GM21529 (cell line): ENCODE data around the gene PBX4.

Source experiments
- ATAC-seq: cut with Tn5 transposase; IDR thresholded peaks from one replicate; pipeline ENCODE4 v1.9.1; 2021; ENCODE audit not compliant: unreplicated experiment

Gene PBX4

DNA sequence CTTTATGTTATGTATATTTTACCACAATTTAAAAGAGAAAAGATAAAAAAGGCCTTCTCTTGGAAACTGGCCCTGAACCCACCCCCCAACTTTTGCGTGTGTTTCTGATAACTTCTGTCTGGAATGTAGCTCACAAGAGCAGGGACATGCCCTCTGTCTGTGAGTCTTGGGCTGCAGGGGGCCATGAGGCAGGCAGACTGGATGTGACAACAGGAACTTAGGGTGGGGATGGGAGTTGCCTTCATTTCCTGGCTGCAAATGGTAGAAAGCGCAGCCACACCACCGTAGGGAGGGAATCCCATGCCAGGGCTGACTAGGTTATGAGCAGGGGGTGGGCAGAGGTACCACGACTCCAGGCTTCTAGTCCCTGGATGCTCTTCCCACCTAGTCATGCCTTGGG is 58.6 kb downstream of the PBX4 start:
- ATAC-seq, result no peak

DNA sequence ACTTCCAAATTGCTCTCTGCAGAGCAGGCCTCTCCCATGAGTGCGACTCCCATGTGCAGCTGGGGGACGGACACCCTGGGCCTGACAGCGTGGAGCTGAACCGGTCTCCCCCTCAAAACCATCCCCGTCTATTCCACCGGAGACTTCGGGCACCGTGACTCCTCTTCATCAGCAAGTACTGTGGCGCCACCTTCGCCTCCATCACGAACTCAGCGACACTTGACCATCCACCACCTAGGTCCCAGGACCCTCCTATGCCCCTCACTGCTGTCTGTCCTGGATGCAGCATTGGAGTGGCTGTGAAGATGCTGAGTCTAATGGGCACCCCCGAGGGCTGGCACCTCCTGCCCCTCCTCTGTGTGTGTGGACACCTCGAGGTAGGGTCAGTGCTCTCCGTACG is 59.9 kb downstream of the PBX4 start:
- no peak for ATAC-seq

DNA sequence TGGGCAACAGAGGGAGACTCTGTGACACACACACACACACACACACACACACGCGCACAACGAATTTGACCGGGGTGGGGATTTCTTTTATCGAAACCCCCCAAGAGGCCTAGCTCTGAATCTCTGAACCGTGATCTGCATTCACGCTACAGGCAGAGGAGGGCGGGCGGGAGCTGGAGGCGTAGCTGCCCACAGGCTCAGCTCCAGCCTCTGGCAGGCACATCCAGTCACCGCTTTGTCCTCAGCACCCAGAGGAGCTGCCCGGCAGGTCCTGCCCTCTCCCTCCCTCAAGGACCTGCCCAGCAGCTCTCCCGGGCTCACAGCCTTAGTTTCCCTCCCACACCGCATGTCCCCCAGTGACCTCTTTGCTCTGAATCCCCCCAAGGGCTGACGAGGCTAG is 60.4 kb downstream of the PBX4 start:
- no peak for ATAC-seq

DNA sequence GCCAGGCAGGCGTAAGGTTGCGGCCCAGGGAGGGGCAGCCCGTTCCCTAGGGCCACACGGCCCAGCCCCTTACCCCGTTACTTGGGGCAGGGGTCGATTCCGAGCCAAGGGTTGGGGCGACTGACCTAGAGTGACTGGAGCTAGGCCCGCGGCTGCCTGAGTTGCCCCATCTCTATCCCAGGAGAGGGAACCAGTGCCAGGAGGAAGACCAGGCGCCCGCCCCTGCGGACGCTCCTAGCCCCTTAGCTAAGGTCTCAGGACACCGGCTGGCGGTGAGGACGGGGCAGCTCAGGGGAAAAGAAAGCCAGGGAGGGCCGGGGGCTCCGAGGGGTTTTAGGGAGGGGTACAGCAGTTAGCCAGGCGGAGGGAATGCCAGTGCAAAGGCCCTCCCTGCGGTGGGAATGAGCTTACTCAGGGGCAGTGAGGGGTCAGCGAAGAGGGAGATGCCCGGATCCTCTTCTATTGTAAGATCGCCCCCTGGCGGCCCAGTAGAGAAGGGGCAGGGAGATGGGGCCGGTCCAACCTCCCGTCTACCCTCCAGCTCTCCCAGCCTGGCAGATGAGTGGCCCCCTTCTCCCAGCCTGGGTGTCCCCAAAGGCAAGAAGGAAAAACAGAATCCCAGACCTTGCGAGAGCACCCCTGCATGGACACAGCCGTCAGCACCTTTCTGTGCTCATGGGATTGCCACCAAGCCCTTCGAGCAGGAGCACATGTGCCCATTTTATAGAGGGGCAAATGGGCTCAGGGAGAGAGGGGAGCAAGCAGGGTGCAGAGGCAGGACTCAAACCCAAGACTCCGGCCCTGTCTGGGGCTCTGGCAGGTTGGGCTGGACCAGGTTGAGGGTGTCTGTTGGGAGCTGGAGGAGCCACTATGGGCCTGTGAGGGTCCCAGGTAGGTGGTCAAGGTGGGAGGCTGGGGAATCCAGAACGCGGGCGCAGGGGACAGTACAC is 64.1 kb downstream of the PBX4 start:
- no peak for ATAC-seq

DNA sequence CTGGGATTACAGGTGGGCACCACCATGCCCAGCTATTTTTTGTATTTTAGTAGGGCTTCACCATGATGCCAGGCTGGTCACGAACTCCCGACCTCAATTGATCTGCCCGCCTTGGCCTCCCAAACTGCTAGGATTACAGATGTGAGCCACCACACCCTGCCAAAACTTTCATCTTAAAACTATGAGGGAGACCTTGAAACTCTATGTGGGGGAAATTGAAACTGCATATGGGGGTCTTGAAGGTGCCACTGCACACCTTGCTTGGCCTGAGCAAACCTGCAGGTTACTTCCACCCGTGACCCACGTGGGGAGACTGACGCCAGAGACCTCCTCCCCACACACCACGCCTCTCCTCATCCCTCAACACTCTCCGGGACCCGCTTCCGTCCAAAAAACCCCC is 64.8 kb downstream of the PBX4 start:
- no peak for ATAC-seq

DNA sequence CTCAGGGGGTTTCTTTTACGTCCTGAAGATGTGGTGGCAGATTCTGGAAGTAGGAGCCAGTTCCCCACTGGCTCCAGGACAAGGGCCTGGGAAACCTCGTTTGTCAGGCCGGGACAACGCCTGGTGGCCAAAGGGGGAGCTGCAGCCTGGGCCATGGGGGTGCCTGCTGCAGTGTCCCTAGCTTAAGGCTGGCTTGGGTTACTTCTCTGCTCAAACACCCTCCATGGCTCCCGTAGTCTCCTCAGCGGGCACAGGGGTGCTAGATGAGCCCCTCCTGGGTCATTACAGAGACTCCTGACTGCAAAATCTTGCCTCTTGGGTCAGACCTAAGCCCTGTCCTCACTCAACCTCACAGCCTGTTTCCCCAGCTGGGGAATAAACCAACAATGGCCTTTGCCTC is 65.7 kb downstream of the PBX4 start:
- no peak for ATAC-seq

DNA sequence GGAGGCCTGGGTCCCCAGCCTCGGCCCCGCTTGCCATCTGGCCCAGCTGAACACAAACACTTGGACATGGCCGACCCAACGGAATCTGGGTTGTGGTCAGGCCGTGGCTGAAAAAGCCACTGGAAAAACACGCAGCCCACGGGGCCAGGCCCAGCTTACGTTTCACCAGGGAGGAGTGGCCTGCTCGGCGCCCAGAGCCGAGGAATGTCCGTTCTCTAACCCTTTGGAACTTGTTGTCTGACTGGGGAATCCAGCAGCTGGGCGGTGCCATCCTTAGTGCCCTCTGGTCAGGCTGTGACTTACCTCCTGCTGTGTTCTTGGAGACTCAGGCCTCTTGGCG is 66.7 kb downstream of the PBX4 start:
- ATAC-seq, result no peak

DNA sequence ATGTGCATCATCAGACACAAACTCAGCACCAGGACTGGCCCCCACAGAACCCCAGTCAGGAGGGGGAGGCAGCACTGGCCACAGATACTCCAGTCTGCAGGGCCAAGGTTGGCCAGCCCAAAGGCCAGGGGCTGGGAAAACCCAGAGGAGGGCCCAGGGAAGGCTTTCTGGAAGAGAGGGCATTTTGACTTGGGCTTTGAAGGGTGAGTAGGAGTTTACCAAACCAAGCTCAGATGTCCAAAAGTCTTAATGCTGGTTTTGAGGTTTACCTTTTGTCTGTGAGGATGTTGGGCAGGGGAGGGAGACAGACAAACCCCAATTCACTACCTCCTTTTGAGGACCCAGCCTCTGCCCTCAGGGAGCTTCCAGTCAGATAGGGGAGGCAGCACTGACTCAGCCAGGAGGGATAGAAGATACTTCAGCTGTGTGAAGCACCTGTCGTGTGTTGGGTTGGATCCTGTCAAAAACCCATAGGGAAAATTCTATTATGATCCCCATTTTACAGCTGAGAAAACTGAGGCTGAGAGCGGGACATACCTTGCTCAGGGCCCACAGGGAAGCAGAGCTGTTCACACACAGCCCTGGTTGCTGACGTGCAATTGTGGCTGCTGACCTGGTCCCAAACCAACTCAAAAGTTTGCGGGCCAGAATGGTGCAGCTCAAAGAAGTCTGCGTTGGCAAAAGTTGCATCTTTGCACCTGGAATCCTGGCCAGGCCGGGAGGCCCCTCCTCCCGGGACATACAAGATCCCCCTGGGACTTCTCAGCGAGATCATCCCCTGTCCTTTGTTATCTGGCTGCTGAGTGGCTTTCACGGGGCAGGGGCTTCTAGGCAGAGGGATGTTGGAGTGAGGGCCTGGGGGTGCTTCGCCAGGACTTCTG is 67.3 kb downstream of the PBX4 start:
- ATAC-seq, result no peak

DNA sequence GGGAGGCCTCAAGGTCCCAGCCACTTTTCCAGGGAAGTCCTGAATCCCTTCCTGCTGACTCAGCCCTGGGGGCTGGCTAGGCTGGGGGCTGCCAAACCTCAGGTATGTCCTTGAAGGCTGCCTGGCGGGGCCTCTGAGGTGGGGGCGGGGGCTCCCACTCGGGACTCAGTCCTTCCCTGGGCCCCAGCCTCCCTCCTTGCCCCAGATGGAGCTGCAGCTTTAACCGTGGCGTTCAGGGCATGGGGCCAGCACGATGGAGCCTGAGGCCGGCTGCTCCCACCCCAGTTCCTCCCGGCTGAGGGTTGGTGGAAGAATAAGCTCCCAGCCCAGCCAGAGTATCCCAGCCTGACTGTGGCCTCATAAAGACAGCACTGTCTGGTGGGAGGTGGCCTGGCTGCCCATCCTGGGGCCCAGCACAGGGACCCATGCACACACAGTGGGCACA is 68.0 kb downstream of the PBX4 start:
- no peak for ATAC-seq

DNA sequence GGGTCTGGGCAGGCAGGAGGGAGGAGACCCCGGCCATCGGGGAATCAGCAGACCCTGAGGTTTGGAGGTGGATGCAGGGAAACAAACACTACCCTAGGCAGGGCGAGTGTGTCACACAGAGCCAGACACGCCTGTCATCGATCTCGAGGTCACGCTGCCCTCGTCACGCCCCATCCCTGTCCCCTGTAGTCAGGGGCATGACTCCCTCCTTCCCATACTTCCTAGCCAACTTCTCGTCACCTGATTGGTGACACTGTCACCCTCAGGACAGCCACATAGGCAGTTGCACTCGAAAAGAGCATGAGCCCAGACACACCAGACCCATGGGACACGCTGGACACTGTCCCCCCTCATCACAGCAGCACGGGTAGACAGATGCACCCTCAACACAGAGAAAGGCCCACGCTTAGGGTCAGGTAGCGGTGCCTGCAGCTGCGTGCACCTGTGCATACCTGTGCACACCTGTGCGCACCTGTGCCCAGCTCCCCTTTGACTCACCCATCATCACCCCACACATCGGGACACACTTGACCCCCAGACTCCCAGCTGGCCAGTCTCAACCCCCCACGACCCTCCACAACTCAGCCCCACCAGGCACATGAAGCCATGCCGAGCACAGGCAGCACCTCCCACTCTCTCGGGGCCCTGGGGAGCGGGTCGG is 68.6 kb downstream of the PBX4 start:
- no peak for ATAC-seq

DNA sequence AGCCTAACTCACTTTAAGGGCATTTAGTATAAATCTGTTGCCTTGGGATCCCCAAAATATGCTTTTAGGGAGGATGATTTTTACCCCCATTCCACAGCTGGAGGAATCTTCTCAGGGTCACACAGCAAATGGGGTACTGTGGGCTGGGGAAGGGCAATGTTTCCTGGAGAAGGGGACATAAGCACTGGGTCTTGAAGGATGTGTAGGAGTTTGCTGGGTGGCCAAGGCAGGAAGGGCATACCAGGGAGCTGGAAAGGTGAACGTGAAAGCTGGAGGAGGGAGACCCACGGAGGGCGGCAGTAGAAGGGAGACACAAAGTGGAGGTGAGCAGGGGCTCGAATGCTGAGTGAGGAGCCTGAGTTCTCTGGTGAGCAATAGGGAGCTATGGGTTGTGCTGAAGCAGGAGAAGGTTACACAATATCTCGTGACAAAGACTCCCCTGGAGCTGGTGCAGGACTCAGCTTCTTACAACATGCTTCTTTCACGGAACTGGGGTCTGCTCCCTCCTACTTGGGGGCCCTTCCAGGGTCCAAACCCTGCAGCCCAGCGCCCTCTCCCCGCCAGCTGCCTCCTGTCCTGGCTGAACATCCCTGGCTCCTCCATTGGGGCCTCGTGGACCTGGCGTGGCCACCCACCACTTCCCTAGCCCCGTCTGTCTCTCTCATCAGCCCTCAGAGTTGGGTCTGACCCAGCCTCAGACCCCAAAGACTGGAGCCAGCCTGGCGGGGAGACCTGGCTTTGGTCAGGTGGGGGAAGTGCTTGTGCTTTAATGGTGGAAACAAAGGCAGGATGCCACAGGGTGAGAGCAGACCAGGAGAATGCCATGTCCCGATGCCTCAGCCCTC is 69.3 kb downstream of the PBX4 start:
- ATAC-seq, result no peak

DNA sequence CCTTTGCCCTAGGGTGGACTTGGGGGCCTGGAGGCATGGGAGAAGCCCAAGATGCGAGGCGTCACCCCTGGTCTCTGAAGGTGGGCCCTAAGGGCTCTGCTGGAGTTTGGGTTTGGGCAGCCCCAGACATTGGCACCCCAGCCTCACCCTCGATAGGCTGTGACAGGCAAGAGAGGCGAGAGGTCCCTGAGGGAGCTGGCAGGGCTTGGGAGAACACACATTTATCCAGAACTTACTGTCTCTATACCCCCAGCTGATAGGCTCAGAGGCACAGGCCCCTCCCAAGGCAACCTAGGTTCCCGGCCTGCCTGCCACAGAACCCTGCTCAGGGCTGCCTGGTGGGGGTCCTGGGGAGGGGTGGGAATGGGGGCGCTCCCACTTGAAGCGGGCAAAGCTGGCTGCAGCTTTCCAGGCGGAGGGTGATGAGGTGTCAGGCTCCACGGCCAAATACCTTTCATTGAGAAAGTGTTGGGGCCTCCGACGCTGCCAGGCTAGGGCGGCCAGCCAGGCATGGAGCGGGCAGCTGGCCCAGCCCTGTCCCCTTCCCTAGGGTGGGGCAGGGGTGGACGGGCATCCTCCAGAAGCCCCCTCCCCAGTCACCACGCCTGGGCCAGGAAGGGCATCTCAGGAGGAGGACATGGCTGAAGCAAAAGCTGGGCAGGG is 70.7 kb downstream of the PBX4 start:
- no peak for ATAC-seq

DNA sequence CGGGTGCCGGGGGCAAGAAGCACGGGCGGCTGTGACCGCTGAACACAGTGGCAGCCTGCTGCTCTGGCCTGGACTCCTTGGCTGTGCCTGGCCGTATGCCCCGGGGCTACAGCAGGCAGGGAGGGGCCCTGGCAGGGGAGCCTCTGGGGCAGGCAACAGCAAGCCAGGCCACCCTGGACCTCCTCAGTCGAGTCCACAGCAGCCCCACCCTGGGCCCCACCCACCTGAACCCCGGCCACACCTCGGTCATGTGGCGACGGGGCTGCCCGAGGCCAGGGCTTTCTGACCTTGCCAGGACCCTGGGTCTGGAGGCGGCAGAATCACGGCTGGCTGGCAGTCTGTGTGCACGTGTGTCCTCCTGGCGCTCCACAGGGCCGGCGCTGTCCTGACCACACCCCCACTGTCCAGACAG is 71.7 kb downstream of the PBX4 start:
- ATAC-seq, result no peak

DNA sequence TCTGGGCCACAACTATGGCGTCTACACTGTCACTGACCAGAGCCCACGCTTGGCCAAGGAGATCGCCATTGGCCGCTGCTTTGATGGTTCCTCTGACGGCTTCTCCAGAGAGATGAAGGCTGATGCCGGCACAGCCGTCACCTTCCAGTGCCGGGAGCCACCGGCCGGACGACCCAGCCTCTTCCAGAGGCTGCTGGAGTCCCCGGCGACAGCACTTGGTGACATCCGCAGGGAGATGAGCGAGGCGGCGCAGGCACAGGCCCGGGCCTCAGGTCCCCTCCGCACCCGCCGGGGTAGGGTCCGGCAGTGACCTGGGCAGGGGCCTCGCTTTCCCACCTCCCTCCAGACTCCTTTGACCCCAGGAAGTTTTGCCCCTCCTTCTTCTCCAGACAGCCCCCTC is 72.8 kb downstream of the PBX4 start:
- ATAC-seq, result no peak

DNA sequence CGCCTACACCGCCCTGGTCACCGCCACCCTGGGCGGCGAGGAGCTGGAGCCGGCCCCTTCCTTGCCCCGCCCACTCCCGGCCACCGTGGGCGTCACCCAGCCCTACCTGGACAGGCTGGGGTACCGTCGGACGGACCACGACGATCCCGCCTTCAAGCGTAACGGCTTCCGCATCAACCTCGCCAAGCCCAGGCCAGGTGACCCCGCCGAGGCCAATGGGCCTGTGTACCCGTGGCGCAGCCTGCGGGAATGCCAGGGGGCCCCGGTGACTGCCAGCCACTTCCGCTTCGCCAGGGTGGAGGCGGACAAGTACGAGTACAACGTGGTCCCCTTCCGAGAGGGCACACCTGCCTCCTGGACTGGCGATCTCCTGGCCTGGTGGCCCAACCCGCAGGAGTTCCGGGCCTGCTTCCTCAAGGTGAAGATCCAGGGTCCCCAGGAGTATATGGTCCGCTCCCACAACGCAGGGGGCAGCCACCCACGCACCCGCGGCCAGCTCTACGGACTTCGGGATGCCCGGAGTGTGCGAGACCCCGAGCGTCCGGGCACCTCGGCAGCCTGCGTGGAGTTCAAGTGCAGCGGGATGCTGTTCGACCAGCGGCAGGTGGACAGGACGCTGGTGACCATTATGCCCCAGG is 73.4 kb downstream of the PBX4 start:
- no peak for ATAC-seq

DNA sequence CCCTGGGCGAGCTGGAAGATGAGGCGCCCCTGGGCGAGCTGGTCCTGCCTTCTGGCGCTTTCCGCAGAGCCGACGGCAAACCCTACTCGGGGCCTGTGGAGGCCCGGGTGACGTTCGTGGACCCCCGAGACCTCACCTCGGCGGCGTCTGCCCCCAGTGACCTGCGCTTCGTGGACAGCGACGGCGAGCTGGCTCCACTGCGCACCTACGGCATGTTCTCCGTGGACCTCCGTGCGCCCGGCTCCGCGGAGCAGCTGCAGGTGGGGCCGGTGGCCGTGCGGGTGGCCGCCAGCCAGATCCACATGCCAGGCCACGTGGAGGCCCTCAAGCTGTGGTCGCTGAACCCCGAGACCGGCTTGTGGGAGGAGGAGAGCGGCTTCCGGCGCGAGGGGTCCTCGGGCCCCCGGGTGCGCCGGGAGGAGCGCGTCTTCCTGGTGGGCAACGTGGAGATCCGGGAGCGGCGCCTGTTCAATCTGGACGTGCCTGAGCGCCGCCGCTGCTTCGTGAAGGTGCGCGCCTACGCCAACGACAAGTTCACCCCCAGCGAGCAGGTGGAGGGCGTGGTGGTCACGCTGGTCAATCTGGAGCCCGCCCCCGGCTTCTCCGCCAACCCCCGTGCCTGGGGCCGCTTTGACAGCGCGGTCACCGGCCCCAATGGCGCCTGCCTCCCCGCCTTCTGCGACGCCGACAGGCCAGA is 74.1 kb downstream of the PBX4 start:
- ATAC-seq, result no peak

DNA sequence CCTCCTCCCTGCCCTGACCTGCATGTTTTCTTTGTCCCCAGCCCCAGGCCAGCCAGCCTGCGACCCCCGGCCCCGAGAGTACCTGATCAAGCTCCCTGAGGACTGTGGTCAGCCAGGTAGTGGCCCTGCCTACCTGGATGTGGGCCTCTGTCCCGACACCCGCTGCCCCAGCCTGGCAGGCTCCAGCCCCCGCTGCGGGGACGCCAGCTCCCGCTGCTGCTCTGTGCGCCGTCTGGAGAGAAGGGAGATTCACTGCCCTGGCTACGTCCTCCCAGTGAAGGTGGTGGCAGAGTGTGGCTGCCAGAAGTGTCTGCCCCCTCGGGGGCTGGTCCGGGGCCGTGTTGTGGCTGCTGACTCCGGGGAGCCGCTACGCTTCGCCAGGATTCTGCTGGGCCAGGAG is 74.8 kb downstream of the PBX4 start:
- no peak for ATAC-seq

DNA sequence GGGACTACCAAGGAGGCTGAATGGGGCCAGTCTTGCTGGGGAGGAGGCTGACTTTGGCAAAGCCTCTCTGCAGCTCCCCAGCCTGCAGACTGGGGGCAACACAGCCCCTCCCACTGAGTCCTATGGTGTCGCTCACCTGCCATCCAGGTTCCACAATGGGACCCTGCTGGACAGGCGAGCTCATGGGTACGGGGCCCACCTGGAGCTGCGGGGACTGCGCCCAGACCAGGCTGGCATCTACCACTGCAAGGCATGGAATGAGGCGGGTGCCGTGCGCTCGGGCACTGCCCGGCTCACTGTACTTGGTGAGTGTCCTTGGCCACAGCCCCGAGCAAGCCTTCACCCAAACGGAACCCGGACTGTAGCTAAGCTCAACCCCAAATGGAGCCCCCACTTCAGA is 75.4 kb downstream of the PBX4 start:
- no peak for ATAC-seq

DNA sequence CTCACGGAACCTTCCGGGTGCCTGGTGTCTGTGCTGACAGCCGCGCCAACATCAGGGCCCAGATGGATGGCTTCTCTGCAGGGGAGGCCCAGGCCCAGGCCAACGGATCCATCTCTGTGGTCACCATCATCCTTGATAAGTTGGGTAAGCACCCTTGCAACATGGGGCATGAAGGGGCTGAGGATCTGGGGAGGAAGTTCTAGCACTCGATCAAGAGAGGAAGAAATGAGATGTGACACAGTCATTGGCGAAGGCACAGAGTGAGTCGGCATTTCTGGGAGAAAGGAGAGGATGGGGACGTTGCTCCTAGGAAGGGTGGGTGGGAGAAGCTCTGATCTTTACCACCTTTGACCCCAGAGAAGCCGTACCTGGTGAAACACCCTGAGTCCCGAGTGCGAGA is 76.0 kb downstream of the PBX4 start:
- no peak for ATAC-seq
